ENCODE measurements around the gene DTD2.

Gene DTD2

DNA sequence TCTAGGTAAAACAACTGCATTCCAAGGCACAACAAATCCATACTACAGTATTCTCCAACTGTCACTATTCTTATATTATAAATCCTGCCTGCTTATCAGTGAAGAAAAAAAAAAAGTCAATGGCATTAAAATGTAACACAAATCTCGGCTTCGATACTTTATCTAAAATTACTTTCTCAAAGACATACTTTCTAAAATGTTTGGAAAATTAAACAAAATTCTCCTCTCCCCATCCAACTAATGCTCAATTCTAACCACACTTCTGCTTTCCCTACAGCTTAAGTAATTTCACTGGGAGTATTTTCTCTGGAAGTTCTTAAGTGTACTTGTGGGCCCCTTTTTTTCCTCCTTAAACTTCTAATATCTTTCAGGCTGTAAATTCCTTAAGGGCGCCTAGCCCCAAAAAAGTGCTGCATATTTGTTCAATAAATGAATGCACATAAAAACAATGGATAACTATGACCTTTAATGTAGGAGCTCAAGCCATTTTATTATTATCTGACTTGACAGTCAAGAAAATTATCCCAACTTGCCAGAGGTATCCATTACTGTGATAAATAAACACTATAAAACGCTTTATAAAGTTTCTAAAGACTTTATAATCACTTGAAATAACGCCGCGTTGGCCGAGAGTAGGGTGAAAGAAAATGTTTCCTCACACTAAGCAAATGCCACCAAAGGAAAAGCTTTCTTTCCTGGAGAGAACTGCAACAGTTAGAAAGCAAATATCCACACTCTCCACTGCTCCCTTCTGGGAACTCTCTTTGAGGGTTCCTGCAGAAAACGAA lies 37.9 kb downstream of the DTD2 start:
- TF ChIP-seq, protein P1, sequence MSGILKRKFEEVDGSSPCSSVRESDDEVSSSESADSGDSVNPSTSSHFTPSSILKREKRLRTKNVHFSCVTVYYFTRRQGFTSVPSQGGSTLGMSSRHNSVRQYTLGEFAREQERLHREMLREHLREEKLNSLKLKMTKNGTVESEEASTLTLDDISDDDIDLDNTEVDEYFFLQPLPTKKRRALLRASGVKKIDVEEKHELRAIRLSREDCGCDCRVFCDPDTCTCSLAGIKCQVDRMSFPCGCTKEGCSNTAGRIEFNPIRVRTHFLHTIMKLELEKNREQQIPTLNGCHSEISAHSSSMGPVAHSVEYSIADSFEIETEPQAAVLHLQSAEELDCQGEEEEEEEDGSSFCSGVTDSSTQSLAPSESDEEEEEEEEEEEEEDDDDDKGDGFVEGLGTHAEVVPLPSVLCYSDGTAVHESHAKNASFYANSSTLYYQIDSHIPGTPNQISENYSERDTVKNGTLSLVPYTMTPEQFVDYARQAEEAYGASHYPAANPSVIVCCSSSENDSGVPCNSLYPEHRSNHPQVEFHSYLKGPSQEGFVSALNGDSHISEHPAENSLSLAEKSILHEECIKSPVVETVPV (CRISPR knock-in tag; IDR thresholded peaks at IDR 0.05): no peak
- TF ChIP-seq, protein P2, sequence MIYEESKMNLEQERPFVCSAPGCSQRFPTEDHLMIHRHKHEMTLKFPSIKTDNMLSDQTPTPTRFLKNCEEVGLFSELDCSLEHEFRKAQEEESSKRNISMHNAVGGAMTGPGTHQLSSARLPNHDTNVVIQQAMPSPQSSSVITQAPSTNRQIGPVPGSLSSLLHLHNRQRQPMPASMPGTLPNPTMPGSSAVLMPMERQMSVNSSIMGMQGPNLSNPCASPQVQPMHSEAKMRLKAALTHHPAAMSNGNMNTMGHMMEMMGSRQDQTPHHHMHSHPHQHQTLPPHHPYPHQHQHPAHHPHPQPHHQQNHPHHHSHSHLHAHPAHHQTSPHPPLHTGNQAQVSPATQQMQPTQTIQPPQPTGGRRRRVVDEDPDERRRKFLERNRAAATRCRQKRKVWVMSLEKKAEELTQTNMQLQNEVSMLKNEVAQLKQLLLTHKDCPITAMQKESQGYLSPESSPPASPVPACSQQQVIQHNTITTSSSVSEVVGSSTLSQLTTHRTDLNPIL (CRISPR knock-in tag; IDR thresholded peaks at IDR 0.05; ENCODE audit: low read depth): no peak
- TF ChIP-seq PPARA (CRISPR knock-in tag; IDR thresholded peaks at IDR 0.05; ENCODE audit: borderline replicate concordance) (no peak), ZNF8 (CRISPR knock-in tag; IDR thresholded peaks at IDR 0.05) (no peak)
- TF ChIP-seq, protein P3, sequence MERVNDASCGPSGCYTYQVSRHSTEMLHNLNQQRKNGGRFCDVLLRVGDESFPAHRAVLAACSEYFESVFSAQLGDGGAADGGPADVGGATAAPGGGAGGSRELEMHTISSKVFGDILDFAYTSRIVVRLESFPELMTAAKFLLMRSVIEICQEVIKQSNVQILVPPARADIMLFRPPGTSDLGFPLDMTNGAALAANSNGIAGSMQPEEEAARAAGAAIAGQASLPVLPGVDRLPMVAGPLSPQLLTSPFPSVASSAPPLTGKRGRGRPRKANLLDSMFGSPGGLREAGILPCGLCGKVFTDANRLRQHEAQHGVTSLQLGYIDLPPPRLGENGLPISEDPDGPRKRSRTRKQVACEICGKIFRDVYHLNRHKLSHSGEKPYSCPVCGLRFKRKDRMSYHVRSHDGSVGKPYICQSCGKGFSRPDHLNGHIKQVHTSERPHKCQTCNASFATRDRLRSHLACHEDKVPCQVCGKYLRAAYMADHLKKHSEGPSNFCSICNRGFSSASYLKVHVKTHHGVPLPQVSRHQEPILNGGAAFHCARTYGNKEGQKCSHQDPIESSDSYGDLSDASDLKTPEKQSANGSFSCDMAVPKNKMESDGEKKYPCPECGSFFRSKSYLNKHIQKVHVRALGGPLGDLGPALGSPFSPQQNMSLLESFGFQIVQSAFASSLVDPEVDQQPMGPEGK (CRISPR knock-in tag; IDR thresholded peaks at IDR 0.05; ENCODE audit: borderline replicate concordance): no peak
- ATAC-seq: no peak

DNA sequence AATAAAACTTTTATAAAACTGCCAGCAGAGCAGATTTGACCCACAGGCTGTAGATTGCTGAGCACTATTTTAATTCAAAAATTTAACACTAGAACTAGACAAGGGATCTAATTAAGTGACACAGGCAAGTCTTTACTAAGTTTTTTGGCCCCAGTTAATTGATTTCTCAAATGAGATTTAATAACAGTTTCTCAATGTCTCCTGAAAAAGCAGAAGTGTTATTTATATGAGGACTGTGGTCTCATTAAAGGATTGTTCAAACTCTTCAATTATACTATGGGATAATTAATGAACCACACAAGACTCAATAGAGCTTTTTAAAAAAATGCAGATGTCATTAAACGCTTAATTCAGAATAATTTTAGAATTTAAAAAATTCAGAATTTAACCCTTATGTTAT lies 38.9 kb downstream of the DTD2 start:
- ATAC-seq: no peak

DNA sequence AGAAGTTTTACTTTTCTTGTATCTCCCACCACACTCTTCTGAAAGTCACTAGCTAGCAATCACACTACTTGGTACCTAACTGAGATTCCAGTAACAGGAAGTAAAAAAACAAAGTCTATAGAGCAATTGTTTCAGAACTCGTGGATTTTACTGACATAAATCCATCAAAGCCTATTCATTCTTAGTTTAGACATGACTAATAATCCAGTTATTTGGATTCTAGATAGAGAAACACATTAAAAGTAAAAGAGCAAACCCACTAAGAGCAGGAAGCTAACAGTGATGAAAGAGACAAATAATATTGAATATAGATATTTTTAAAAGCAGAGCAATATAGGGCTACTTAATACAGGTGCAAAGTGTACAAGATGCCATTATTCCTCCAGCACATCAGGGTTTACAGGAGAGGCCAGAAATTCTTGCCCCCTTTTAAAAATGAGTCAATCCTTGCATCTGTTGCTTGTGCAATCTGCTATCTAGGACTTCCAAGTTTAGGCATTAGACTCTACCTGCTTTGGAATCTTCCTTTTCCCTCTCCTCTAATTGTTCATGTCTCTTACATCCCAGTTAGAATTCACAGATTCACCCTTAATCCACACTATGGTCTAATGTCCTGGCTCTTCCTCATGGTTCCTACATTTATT lies 43.0 kb downstream of the DTD2 start:
- TF ChIP-seq ISL1 (CRISPR knock-in tag; IDR thresholded peaks at IDR 0.05) (peak; percentile 63), ZFP30 (CRISPR knock-in tag; IDR thresholded peaks at IDR 0.05) (no peak)
- no peak for ATAC-seq

More for the DNA sequence above, 38.9 kb downstream of the DTD2 start:
- TF ChIP-seq TCF4 (CRISPR knock-in tag; IDR thresholded peaks at IDR 0.05; ENCODE audit: borderline replicate concordance): no peak
- no peak for TF ChIP-seq ARNTL (CRISPR knock-in tag; IDR thresholded peaks at IDR 0.05; ENCODE audit: borderline replicate concordance, low read depth)
- TF ChIP-seq GLIS3 (CRISPR knock-in tag; IDR thresholded peaks at IDR 0.05): no peak
- TF ChIP-seq, protein P3 (CRISPR knock-in tag; IDR thresholded peaks at IDR 0.05; ENCODE audit: borderline replicate concordance): no peak
- TF ChIP-seq ZNF70 (CRISPR knock-in tag; IDR thresholded peaks at IDR 0.05): no peak

DNA sequence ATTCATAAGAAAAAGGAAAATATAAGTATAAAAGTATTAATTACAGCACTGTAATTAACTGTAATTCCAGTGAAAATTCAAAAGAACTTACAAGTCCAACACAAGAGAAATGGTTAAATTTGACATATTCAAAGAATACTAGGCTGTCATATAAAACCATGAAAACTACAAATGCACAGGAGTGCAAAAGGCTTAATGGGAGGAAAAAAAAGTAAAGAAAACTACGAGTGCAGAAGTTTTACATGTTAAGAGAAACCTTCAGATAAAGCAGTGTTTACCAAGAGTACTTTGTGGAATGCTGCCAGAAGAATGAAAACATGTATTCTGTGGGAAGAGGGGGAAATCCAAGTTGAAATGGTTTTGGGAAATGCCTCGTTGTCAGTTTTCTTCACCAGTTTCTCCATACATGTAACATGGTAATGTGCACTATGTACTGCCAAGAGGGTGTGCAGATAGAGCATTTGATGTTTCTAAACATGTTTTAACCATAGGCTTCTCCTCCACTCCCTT lies 46.0 kb downstream of the DTD2 start:
- no peak for ATAC-seq
- TF ChIP-seq ZFP3 (CRISPR knock-in tag; IDR thresholded peaks at IDR 0.05) (no peak), ZNF8 (CRISPR knock-in tag; IDR thresholded peaks at IDR 0.05) (no peak), SNAI2 (CRISPR knock-in tag; IDR thresholded peaks at IDR 0.05) (no peak), ZNF565 (CRISPR knock-in tag; conservative IDR thresholded peaks at IDR 0.05; ENCODE audit: low read depth) (no peak), TOX (CRISPR knock-in tag; IDR thresholded peaks at IDR 0.05; ENCODE audit: borderline replicate concordance) (no peak), ZFP30 (CRISPR knock-in tag; IDR thresholded peaks at IDR 0.05) (no peak), BACH2 (CRISPR knock-in tag; IDR thresholded peaks at IDR 0.05; ENCODE audit: borderline replicate concordance) (no peak), ISL1 (CRISPR knock-in tag; IDR thresholded peaks at IDR 0.05) (no peak), RARB (CRISPR knock-in tag; IDR thresholded peaks at IDR 0.05) (no peak), PPARA (CRISPR knock-in tag; IDR thresholded peaks at IDR 0.05; ENCODE audit: borderline replicate concordance) (no peak)
- TF ChIP-seq, protein P4, sequence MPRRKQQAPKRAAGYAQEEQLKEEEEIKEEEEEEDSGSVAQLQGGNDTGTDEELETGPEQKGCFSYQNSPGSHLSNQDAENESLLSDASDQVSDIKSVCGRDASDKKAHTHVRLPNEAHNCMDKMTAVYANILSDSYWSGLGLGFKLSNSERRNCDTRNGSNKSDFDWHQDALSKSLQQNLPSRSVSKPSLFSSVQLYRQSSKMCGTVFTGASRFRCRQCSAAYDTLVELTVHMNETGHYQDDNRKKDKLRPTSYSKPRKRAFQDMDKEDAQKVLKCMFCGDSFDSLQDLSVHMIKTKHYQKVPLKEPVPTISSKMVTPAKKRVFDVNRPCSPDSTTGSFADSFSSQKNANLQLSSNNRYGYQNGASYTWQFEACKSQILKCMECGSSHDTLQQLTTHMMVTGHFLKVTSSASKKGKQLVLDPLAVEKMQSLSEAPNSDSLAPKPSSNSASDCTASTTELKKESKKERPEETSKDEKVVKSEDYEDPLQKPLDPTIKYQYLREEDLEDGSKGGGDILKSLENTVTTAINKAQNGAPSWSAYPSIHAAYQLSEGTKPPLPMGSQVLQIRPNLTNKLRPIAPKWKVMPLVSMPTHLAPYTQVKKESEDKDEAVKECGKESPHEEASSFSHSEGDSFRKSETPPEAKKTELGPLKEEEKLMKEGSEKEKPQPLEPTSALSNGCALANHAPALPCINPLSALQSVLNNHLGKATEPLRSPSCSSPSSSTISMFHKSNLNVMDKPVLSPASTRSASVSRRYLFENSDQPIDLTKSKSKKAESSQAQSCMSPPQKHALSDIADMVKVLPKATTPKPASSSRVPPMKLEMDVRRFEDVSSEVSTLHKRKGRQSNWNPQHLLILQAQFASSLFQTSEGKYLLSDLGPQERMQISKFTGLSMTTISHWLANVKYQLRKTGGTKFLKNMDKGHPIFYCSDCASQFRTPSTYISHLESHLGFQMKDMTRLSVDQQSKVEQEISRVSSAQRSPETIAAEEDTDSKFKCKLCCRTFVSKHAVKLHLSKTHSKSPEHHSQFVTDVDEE (CRISPR knock-in tag; IDR thresholded peaks at IDR 0.05): no peak
- TF ChIP-seq, protein P1 (CRISPR knock-in tag; IDR thresholded peaks at IDR 0.05): no peak
- TF ChIP-seq, protein P5, sequence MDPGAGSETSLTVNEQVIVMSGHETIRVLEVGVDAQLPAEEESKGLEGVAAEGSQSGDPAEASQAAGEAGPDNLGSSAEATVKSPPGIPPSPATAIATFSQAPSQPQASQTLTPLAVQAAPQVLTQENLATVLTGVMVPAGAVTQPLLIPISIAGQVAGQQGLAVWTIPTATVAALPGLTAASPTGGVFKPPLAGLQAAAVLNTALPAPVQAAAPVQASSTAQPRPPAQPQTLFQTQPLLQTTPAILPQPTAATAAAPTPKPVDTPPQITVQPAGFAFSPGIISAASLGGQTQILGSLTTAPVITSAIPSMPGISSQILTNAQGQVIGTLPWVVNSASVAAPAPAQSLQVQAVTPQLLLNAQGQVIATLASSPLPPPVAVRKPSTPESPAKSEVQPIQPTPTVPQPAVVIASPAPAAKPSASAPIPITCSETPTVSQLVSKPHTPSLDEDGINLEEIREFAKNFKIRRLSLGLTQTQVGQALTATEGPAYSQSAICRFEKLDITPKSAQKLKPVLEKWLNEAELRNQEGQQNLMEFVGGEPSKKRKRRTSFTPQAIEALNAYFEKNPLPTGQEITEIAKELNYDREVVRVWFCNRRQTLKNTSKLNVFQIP (CRISPR knock-in tag; IDR thresholded peaks at IDR 0.05; ENCODE audit: borderline replicate concordance, low read depth): no peak
